ENCODE data around the gene ZNF664. TPM values are rescaled to one million over a fixed set of nuclear protein-coding genes. Genes with fewer than 3 reads are reported as not detected.

Gene ZNF664
- total RNA-seq, 2 experiments from 2014 or later, result 46.4 to 48.3 TPM

- Mint-ChIP-seq H3K4me3 (no peak overlapping the region), H3K4me1 (no peaks in the 10 kb centered on the region), H3K9me3 (ENCODE audit: low read depth) (peaks cover 4% of the 10 kb centered on the region), H3K36me3 (ENCODE audit: low read depth) (no peaks in the 10 kb centered on the region), H3K27ac (no peak overlapping the region), H3K27me3 (no peaks in the 10 kb centered on the region)
- intact Hi-C loops (cut with DNase I, micrococcal nuclease), result no loop called here
- DNase-seq (peak; percentile 25), ATAC-seq (no peak)
- POLR2A ChIA-PET, result no interaction called here
- CTCF ChIA-PET, result interaction anchor here (0.6 to 0.9 kb wide), 2 partner anchors 58 to 712 kb away, joined by 3 to 5 read pairs; no protein-coding TSS in a partner anchor
Observed at GRCh38 chr12:124053851-124054250, 80.8 kb downstream of the ZNF664 start.

GRCh38 chr12:124055066-124055465 lies 82.1 kb downstream of the ZNF664 start:
- no peak for ATAC-seq
- POLR2A ChIA-PET, result interaction anchor here (0.6 kb wide), 1 partner anchor 267 kb away, joined by 3 read pairs; no protein-coding TSS in a partner anchor
- CTCF ChIA-PET, result interaction anchor here (0.6 kb wide), 1 partner anchor 239 kb away, joined by 5 read pairs; no protein-coding TSS in a partner anchor

GRCh38 chr12:124057691-124058090 lies 84.7 kb downstream of the ZNF664 start:
- DNase-seq (no peak), ATAC-seq (no peak)
- no peaks in the 10 kb centered on the region for H3K9me3 Mint-ChIP-seq (ENCODE audit: low read depth)
- ChIA-PET CTCF (interaction anchor here (0.6 kb wide), 1 partner anchor 451 kb away, joined by 4 read pairs; no protein-coding TSS in a partner anchor), POLR2A (no interaction called here)
- H3K4me3 Mint-ChIP-seq, result no peak overlapping the region
- no peaks in the 10 kb centered on the region for H3K36me3 Mint-ChIP-seq (ENCODE audit: low read depth)
- H3K27ac Mint-ChIP-seq, result no peak overlapping the region
- H3K27me3 Mint-ChIP-seq, result peaks cover 5% of the 10 kb centered on the region
- no peaks in the 10 kb centered on the region for H3K4me1 Mint-ChIP-seq
- intact Hi-C loops (cut with DNase I, micrococcal nuclease), result no loop called here

More at GRCh38 chr12:124055066-124055465, 82.1 kb downstream of the ZNF664 start:
- no peaks in the 10 kb centered on the region for H3K4me1 Mint-ChIP-seq
- no peak for DNase-seq
- H3K4me3 Mint-ChIP-seq, result no peak overlapping the region
- H3K9me3 Mint-ChIP-seq (ENCODE audit: low read depth), result no peaks in the 10 kb centered on the region
- peaks cover 4% of the 10 kb centered on the region for H3K27me3 Mint-ChIP-seq
- no peak overlapping the region for H3K27ac Mint-ChIP-seq
- no peaks in the 10 kb centered on the region for H3K36me3 Mint-ChIP-seq (ENCODE audit: low read depth)
- intact Hi-C loops (cut with DNase I, micrococcal nuclease), result no loop called here

GRCh38 chr12:124059752-124060151 lies 86.7 kb downstream of the ZNF664 start:
- no peak overlapping the region for H3K27ac Mint-ChIP-seq
- ChIA-PET POLR2A (no interaction called here), CTCF (interaction anchor here (0.9 kb wide), 1 partner anchor 23 kb away, joined by 3 read pairs; no protein-coding TSS in a partner anchor)
- H3K27me3 Mint-ChIP-seq, result peaks cover 5% of the 10 kb centered on the region
- intact Hi-C loops (cut with DNase I, micrococcal nuclease), result no loop called here
- no peaks in the 10 kb centered on the region for H3K9me3 Mint-ChIP-seq (ENCODE audit: low read depth)
- no peak overlapping the region for H3K4me3 Mint-ChIP-seq
- DNase-seq (no peak), ATAC-seq (no peak)
- no peaks in the 10 kb centered on the region for H3K36me3 Mint-ChIP-seq (ENCODE audit: low read depth)
- no peaks in the 10 kb centered on the region for H3K4me1 Mint-ChIP-seq

Other genes starting within 250 kb of the ZNF664 start
- under 1 TPM; 0.16 to 0.37 TPM for gene DNAH10, start 210.9 kb upstream of the ZNF664 start, total RNA-seq
- 10 to 100 TPM in 1 of 2 experiments, 1 to 10 TPM in 1; 8.7 to 11.0 TPM for gene CCDC92, start 384 bp upstream of the ZNF664 start, total RNA-seq